GM18861 (cell line): ENCODE data around the gene BTD.
A peak's percentile ranks its signal among the peaks of the same experiment; 100 is the strongest.
"Not testable (repeated sequence)": the region's sequence is repeated elsewhere in the genome, so short reads cannot be mapped to it uniquely, and the experiment has no call there.

Experiments
- ATAC-seq: cut with Tn5 transposase; IDR thresholded peaks from one replicate; pipeline ENCODE4 v1.9.1; 2021; ENCODE audit not compliant: unreplicated experiment

Gene BTD

GRCh38 chr3:15602146-15602536, 596 bp downstream of the BTD start:
- peak; percentile 7 for ATAC-seq

DNA sequence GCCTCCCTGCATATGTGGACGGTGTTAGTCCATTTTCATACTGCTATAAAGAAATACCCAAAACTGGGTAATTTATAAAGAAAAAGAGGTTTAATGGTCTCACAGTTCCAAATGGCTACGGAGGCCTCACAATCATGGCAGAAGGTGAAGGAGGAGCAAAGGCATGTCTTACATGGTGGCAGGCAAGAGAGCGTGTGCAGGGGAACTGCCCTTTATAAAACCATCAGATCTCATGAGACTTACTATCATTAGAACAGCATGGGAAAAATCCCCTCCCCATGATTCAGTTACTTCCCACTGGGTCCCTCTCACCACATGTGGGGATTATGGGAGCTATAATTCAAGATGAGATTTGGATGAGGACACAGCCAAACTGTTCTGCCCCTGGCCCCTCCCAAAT, 1.3 kb downstream of the BTD start:
- ATAC-seq, result not testable (repeated sequence)

DNA sequence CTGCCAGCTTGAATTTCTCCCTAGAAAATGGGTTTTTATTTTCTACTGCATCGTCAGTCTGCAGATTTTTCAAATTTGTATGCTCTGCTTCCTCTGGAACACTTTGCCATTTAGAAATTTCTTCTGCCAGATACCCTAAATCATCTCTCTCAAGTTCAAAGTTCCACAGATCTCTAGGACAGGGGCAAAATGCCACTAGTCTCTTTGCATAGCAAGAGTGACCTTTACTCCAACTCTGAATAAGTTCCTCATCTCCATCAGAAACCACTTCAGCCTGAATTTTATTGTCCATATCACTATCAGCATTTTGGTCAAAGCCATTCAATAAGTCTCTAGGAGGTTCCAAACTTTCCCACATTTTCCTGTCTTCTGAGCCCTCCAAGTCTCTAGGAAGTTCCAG, 3.0 kb downstream of the BTD start:
- not testable (repeated sequence) for ATAC-seq

GRCh38 chr3:15606434-15606891, 4.9 kb downstream of the BTD start:
- ATAC-seq, result no peak

- no peak for ATAC-seq
Measured at GRCh38 chr3:15610082-15610759, 8.7 kb downstream of the BTD start.

GRCh38 chr3:15611018-15611417, 9.5 kb downstream of the BTD start:
- ATAC-seq, result no peak

DNA sequence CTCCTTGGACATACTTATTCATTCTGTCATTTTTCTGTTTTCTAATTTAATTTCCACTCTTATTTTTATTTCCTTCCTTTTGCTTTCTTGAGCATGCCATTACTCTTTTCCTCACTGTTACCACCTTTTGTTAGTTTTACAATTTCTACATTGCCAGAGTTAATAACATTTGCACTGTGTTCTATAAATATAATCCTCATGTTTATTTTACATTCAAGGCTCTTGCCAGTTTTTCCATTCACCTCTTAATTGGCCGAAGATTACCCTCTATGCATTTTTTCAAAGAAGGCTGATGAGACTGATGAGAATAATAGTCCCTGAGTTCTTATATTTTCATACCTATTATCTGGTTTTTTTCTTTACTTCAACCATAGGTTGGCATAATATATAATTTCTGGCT, 10.5 kb downstream of the BTD start:
- ATAC-seq, result no peak

DNA sequence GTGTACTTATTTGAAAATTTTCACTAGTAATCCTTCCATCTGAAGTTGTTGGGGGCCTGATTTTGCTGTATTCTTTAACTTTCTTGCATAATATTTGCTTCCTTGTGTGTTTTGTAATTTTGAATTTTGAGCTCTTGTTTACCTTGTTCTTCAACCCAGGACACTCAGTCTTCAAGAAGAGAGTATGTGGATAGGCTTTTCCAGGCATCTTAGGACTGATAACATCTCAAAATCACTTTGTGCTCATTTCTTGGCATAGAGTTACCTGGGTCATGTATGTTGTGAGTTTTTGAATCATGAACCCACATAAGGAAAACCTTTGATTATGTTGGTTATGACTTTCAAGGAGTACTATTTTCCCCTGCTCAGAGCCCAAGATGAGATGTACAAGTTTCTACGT, 13.4 kb downstream of the BTD start:
- no peak for ATAC-seq

- ATAC-seq, result no peak
Measured at GRCh38 chr3:15616053-15616452, 14.5 kb downstream of the BTD start.

GRCh38 chr3:15619659-15620464, 18.3 kb downstream of the BTD start:
- not testable (repeated sequence) for ATAC-seq

DNA sequence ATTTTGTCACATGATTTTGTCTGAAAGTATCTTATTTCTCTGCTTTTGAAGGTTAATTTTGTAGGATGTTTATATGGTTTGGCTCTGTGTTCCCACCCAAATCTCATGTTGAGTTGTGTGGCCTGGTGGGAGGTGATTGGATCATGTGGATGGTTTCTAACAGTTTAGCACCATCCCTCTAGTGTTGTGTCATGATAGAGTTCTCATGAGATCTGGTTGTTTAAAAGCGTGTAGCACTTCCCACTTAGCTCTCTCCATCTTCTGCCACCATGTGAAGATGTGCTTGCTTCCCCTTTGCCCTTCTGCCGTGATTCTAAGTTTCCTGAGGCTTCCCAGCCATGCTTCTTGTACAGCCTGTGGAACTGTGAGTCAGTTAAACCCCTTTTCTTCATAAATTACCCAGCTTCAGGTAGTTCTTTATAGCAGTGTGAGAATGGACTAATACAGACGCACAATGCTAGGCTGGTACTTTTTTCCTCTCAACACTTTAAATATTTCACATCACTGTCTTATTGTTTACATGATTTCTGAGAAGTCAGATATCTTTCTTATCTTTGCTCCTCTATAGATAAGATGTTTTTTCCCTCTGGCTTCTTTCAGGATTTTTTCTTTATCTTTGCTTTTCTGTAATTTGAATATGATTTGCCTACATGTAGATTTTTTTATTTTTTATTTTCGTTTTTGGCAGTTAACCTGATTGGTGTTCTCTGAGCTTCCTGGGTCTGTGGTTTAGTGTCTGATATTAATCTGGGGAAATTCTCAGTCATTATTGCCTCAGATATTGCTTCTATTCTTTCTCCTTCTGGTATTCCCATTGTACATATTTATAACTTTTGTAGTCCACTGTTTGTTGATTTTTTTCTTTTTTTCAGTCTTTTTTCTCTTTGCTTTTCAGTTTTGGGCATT, 22.2 kb downstream of the BTD start:
- ATAC-seq, result no peak

DNA sequence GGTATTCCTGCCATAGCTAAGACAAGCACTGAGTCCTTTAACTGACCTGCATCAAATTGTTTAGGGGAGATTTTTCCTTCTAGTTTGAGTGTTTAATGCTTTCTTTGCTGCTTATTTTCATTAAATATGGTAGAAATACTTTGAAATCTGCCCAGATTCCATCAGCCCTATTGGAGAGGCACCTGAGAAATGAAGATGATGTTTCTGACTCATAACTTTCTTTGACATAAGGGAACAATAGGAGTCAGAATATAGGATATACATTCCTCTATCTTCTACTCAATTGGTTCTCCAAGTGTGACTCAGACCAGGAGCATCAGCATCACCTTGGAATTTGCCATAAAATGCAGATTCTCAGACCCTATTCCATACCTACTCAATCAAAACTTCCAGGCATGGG, 27.4 kb downstream of the BTD start:
- ATAC-seq, result no peak

DNA sequence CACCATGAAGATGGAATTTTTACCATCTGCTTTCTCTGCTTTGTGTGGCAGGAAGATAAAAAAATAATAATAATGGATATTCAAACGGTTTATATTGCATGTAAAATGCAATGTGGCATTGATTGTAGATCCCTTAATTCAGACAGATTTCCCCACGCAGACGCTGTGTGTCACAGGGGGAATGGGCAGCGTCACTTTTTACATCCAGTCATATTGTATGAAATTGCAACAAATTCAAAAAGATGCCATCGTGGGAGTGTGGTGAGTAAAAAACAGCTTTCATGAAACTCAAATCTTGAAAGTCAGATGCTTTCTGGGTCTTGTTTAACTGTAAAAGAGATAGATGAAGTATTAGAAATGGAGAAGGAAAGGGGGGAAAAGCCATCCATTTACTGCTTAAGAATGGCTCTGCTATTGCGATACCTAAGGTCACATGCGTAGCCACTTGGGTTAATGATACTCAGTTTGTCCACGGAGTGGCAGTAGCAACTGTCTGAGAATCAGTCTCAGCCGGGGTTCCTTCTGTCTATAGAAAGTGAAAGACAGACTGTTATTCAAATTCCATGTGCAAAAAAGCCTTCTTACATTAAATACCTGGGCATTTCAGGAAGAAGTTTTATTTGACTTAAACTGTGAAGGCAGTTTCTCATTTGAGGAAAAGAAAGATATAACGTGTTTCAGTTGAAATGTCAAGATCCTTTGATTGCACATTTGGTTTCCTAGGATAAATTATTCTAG, 28.5 kb downstream of the BTD start:
- ATAC-seq, result peak; percentile 98

- ATAC-seq, result peak; percentile 34
Measured at GRCh38 chr3:15630646-15631350, 29.3 kb downstream of the BTD start.

DNA sequence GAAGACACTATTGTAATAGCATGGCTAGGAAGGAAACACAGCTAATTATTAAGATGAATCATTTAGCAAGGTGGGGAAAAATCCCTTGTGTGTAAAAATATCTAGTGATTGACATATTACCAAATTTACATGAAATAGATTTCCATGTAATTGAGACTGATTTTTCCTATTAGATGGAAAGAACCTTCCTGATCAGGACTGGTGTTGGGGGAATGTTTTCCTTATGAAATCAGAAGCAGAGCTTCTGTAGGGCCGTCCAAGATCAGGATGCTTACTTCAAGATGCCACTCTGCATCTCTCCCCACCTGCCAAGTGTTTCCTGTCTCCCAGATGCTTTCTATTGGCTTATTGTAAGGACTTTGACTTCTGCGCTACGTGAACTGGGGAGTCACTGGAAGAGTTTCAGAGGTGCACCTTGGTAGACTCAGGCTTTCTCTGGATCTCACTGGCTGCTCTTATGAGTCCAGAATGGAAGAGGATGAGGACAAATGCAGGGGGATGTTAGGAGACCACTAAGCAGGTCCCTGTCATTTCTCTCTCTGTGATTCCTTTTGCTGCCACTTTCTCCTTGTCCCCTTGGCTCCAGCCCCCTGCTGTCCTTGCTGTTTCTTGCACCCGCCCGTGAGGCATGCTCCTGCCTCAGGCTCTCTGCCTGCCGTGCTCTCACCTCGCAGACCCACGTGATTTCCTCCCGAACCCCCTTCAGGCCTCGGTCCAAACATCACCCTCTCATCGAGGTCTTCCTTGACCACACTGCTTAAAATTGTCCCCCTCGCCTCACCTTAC, 30.1 kb downstream of the BTD start:
- no peak for ATAC-seq

- no peak for ATAC-seq
Measured at GRCh38 chr3:15632212-15632580, 30.7 kb downstream of the BTD start.

GRCh38 chr3:15633159-15633558, 31.6 kb downstream of the BTD start:
- no peak for ATAC-seq

DNA sequence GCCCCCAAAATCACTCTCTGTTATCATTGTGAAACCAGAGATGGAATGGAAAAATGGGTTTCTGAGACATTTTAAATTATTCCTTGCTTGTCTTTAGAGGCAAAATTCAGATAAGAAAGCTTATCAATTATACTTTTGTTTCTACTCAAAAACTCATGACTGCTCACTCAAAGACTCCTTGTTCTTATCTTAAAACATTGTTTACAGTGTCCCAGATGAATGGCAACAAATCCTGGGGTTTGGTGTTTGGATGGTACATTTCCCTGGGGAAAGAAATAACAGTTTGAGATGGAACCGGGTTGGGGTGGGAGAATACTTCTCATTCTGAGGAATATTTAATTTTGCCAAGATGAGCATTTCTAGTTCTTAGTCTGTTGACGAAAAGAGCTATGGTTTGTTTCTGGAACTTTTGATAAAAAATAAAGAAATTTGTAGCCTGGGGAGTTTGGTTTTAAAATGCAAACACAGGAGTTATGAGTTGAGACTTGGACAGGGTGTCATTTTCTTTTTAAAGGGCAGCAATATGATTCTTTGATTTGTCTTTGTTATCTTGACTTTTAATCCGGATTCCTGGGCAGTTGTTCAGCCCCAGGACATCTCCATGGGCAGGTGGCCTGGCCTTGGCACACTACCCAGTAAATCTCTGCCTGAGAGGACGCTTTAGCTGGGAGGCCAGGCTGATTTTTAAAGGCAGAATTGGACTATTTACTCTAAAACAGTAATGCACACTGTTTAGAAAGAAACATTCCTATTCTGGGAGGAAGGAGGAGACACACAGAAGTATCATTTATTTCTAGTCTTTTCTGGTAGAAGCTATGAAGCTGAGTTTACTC, 32.4 kb downstream of the BTD start:
- ATAC-seq, result no peak

DNA sequence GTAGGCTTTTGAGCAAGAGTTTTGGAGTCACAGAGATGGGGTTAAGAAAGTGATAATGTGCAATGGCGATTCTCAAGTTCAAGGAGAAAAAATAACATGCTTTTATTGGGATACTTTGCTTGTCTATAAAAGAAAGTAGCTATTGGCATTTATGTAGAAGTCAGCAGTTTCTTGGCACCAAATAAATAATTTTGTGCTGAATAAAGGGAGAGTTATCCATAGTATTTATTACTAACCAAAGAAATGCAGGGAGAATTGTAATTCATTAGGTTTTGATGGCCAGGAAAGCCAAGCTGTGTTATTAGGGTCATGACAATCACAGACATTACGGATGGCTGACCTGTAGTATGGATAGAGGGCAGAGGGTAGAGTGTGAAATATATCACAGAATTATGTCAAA, 33.1 kb downstream of the BTD start:
- no peak for ATAC-seq
